ENCODE measurements around the gene LCN12. TPM values are rescaled to one million over a fixed set of nuclear protein-coding genes. Genes with fewer than 3 reads are reported as not detected.

Gene LCN12
- total and polyA plus RNA-seq, 12 donors = 0.74 to 17.9 (median 6.8) TPM

GRCh38 chr9:136992819-136993369 lies 40.8 kb downstream of the LCN12 start:
- Histone ChIP-seq H3K4me3 (peak overlapping the region; percentile 67 to 98 (median 90)), H3K27ac (peak overlapping the region in 9 of 10 donors; percentile 79 to 94 (median 88)), H3K27me3 (peaks cover 0 to 41% (median 17%) of the 10 kb centered on the region in 7 donors), H3K4me1 (peaks cover 8 to 62% (median 48%) of the 10 kb centered on the region in 9 donors), H3K36me3 (peaks cover 0 to 13% (median 0%) of the 10 kb centered on the region in 9 donors), H3K9me3 (peaks cover 0 to 8% (median 0%) of the 10 kb centered on the region in 11 donors)
- no peak for TF ChIP-seq CTCF (IDR thresholded peaks at IDR 0.05)
- intact Hi-C loops (cut with DNase I) = loop anchor here in 4 of 10 donors (5.0 kb wide), 1 partner anchor 46 kb away; the partner anchor contains the start of gene C8G (in 4 of the 4)
- no peak for ATAC-seq
- DNase-seq = no peak
- WGBS, 2 donors = 50 to 51% methylated on average over 18 of the region's 18 CpGs

DNA sequence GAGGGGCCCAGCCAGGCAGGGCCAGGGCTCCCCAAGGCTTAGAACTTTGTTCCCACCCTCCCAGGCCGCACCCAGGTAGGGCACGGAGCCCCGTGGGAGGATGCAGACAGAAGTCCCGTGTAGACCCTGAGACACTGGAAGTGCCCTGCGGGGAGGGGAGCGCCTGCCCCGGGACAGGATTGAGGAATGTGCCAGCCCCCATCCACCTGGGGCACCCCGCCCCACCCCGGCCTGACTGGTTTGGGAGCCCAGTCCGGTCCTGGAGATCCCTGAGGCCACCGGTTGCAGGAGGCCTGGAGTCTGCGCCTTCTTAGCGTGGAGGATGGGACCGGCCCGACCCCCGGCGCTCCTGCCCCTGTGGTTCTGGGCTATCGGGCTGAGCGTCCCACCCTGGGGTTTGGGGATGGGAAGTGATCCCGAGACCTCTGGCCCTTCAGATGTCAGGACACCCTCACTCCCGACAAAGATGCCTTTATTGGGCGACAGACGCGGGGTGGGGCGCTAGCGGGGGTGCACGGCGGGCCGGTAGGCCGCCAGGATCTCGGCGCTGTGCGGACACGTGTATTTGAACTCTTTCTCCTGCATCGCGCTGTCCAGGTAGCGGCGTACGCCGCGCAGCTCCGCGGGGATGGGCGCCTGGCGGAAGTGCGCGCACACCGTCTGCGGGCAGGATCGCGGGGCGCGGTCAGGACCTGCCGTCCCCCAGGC lies 42.3 kb downstream of the LCN12 start:
- WGBS, 2 donors = 56 to 65% methylated on average over 54 of the region's 54 CpGs
- H3K36me3 ChIP-seq = peaks cover 0 to 13% (median 0%) of the 10 kb centered on the region in 9 donors
- peak overlapping the region in 2 of 10 donors; percentile 46 to 81 for H3K27ac ChIP-seq
- peaks cover 0 to 8% (median 0%) of the 10 kb centered on the region in 11 donors for H3K9me3 ChIP-seq
- intact Hi-C loops (cut with DNase I) = loop anchor here in 4 of 10 donors (5.0 kb wide), 1 partner anchor 47 kb away; the partner anchor contains the start of gene C8G (in 4 of the 4)
- no peak for ATAC-seq
- H3K4me3 ChIP-seq = peak overlapping the region in 8 of 10 donors; percentile 9 to 47 (median 30)
- no peak for DNase-seq
- peaks cover 8 to 71% (median 49%) of the 10 kb centered on the region in 9 donors for H3K4me1 ChIP-seq
- TF ChIP-seq CTCF (IDR thresholded peaks at IDR 0.05) = no peak
- peaks cover 0 to 41% (median 17%) of the 10 kb centered on the region in 7 donors for H3K27me3 ChIP-seq

DNA sequence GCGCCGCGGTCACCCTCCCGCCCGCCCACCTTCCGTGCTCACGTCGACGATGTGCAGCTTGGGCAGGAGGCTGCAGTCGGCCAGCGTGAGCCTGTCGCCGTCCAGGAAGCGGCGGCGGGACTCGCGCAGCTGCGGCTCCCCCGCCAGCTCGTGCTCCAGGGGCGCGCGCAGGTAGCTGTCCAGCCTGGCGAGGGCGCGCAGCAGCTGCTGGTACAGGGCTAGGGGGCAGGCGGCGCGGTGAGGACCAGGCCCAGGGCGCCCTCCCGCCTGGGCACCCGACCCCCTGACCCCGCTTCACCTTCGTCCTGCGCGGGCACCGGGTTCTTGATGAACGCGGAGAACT lies 42.8 kb downstream of the LCN12 start:
- H3K36me3 ChIP-seq = peaks cover 0 to 13% (median 0%) of the 10 kb centered on the region in 9 donors
- peaks cover 0 to 41% (median 17%) of the 10 kb centered on the region in 7 donors for H3K27me3 ChIP-seq
- H3K27ac ChIP-seq = peak overlapping the region in 5 of 10 donors; percentile 16 to 81 (median 46)
- no peak for TF ChIP-seq CTCF (IDR thresholded peaks at IDR 0.05)
- 15 to 27% methylated on average over 40 of the region's 40 CpGs for WGBS, 2 donors
- DNase-seq (no peak), ATAC-seq (no peak)
- peak overlapping the region in 8 of 10 donors; percentile 9 to 47 (median 30) for H3K4me3 ChIP-seq
- peaks cover 0 to 8% (median 0%) of the 10 kb centered on the region in 11 donors for H3K9me3 ChIP-seq
- intact Hi-C loops (cut with DNase I) = loop anchor here in 5 of 10 donors (5.0 kb wide), 1 partner anchor 48 kb away; the partner anchor contains the start of gene C8G (in 5 of the 5)
- H3K4me1 ChIP-seq = peaks cover 8 to 76% (median 49%) of the 10 kb centered on the region in 9 donors

DNA sequence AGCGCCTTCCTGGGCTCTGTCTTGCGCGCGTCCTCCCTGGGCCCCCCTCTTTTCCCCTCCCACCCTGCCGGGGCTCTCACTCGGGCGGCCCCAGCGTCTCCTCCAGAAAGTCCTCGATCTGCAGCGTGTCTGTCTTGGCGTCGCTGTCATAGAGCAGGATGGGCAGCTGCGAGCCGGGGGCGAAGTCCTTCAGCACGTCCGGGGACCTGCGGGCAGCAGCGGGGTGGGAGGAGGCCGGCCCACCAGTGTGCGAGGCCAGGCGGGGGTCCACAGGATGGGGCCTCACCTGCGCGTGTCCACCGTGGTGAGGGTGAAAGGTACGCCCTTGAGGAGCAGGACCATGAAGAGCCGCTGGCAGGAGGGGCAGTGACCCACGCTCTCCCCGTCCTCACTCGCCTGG lies 43.3 kb downstream of the LCN12 start:
- DNase-seq = no peak
- intact Hi-C loops (cut with DNase I) = loop anchor here in 1 of 10 donors (5.0 kb wide), 1 partner anchor 48 kb away; the partner anchor contains the start of gene C8G
- WGBS, 2 donors = 21 to 29% methylated on average over 30 of the region's 30 CpGs
- Histone ChIP-seq H3K36me3 (peaks cover 0 to 13% (median 0%) of the 10 kb centered on the region in 9 donors), H3K4me1 (peaks cover 8 to 81% (median 49%) of the 10 kb centered on the region in 9 donors), H3K27me3 (peaks cover 0 to 41% (median 17%) of the 10 kb centered on the region in 7 donors), H3K27ac (peak overlapping the region in 5 of 10 donors; percentile 16 to 81 (median 46)), H3K9me3 (peaks cover 0 to 7% (median 0%) of the 10 kb centered on the region in 11 donors), H3K4me3 (peak overlapping the region in 9 of 10 donors; percentile 9 to 47 (median 30))
- no peak for ATAC-seq
- no peak for TF ChIP-seq CTCF (IDR thresholded peaks at IDR 0.05)

Measured in heart right ventricle (tissue), 16 donors.